ENCODE data around the gene SCN1B.

SCN1B gene

GRCh38 chr19:35088131-35088913 is 58.1 kb downstream of the SCN1B start (continued):
- TF ChIP-seq ZNF341 (tag by site-specific recombination; IDR thresholded peaks at IDR 0.05; ENCODE audit: low read depth) (no peak), GLIS2 (tag by site-specific recombination; IDR thresholded peaks at IDR 0.05) (peak; percentile 48; the same call in 1 of the 2 replicates), ZNF670 (tag by site-specific recombination; IDR thresholded peaks at IDR 0.05; ENCODE audit: low read depth) (no peak), ZNF747 (tag by site-specific recombination; IDR thresholded peaks at IDR 0.05) (no peak)

- H3K4me1 ChIP-seq (ENCODE audit: control insufficient read depth, insufficient read depth, low read length), result peaks cover 7% of the 10 kb centered on the region
- POLR2A ChIA-PET, result no interaction called here
Observed at GRCh38 chr19:35089554-35089953, 59.3 kb downstream of the SCN1B start.

More at GRCh38 chr19:35089554-35089953, 59.3 kb downstream of the SCN1B start:
- CTCF ChIA-PET, result interaction anchor here (0.6 to 4.9 kb wide), 28 partner anchors 9 to 1147 kb away, joined by 3 to 87 read pairs (median 5); partner anchors contain the start of genes GRAMD1A and LGI4
- Histone ChIP-seq H3K36me3 (ENCODE audit: control insufficient read depth in 2 of 2, insufficient read depth in 1 of 2, low read length in 2 of 2) (no peaks in the 10 kb centered on the region), H3K4me3 (ENCODE audit: low read depth, low read length) (no peak overlapping the region), H3K27ac (ENCODE audit: extremely low read depth, low read depth, low read length) (no peak overlapping the region), H3K9me3 (ENCODE audit: control insufficient read depth, insufficient read depth, low read depth, low read length) (no peaks in the 10 kb centered on the region)
- TF ChIP-seq FEZF1 (tag by site-specific recombination; IDR thresholded peaks at IDR 0.05), result no peak
- TF ChIP-seq ZNF366 (tag by site-specific recombination; conservative IDR thresholded peaks at IDR 0.05), result no peak
- TF ChIP-seq ZNF596 (tag by site-specific recombination; IDR thresholded peaks at IDR 0.05), result no peak
- TF ChIP-seq YY1 (tag by site-specific recombination; IDR thresholded peaks at IDR 0.05), result no peak
- TF ChIP-seq ZNF266 (tag by site-specific recombination; IDR thresholded peaks at IDR 0.05; ENCODE audit: low read depth), result no peak
- no peak for TF ChIP-seq ZNF555 (tag by site-specific recombination; conservative IDR thresholded peaks at IDR 0.05)

All from HEK293 (cell line).